AG09319 (cell line): ENCODE data around the gene TAMM41.
"Not testable (repeated sequence)": the region's sequence is repeated elsewhere in the genome, so short reads cannot be mapped to it uniquely, and the experiment has no call there.

ENCODE experiments used
- DNase-seq: peaks from one replicate; pipeline ENCODE4 v3.0.0-alpha.2; 2010; ENCODE audit warnings: low read depth; ENCODE audit errors: extremely low read depth
- TF ChIP-seq, protein P1 (sequence below): IDR thresholded peaks from 2 replicates; pipeline ENCODE4 v1.5.1; 2011; ENCODE audit warnings: low read depth, mild to moderate bottlenecking, inconsistent platforms, low read length, moderate library complexity

The TAMM41 gene

GRCh38 chr3:11784971-11785377, 61.7 kb downstream of the TAMM41 start:
- no peak for DNase-seq
- TF ChIP-seq, protein P1, sequence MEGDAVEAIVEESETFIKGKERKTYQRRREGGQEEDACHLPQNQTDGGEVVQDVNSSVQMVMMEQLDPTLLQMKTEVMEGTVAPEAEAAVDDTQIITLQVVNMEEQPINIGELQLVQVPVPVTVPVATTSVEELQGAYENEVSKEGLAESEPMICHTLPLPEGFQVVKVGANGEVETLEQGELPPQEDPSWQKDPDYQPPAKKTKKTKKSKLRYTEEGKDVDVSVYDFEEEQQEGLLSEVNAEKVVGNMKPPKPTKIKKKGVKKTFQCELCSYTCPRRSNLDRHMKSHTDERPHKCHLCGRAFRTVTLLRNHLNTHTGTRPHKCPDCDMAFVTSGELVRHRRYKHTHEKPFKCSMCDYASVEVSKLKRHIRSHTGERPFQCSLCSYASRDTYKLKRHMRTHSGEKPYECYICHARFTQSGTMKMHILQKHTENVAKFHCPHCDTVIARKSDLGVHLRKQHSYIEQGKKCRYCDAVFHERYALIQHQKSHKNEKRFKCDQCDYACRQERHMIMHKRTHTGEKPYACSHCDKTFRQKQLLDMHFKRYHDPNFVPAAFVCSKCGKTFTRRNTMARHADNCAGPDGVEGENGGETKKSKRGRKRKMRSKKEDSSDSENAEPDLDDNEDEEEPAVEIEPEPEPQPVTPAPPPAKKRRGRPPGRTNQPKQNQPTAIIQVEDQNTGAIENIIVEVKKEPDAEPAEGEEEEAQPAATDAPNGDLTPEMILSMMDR = no peak

DNA sequence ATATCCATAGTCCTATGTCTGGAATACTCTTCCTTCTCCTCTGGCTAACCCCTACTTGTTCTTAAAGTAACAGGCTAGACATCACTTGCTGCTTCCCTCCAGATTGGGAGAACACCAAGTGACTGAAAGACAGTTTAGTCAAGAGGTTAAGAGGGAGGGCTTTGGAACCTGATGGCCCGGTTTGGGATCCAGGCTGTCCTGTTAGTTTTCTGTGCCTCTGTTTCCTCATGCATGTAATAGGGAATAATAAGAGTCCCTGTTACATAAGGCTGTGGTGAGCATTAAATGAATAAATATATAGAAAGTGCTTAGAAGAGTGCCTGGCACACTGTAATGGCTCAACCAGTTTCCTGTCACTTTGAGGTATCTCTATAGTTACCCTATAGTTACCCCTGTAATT, 66.3 kb downstream of the TAMM41 start:
- DNase-seq = no peak
- TF ChIP-seq, protein P1 = no peak

DNA sequence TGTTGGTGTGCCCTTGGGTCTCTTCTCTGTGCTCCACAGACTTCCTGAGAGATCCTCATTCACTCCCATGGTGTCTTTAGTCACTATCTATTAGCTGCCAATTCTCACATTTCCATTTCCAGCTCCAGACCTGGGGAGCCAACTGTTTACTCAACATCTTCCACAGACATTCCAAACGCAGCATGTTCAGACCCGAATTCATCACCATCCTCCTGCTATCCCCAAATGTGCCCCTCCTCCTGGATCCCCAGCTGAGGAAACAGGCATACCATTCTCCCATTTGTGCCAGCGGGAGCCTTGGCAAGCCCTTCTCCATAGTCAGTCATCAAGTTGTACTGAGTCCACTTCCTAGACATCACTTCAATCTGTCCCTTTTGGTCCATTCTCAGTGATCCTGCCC, 67.1 kb downstream of the TAMM41 start:
- DNase-seq = no peak
- TF ChIP-seq, protein P1 = no peak

GRCh38 chr3:11778248-11778647, 68.4 kb downstream of the TAMM41 start:
- DNase-seq = no peak
- TF ChIP-seq, protein P1 = no peak

DNA sequence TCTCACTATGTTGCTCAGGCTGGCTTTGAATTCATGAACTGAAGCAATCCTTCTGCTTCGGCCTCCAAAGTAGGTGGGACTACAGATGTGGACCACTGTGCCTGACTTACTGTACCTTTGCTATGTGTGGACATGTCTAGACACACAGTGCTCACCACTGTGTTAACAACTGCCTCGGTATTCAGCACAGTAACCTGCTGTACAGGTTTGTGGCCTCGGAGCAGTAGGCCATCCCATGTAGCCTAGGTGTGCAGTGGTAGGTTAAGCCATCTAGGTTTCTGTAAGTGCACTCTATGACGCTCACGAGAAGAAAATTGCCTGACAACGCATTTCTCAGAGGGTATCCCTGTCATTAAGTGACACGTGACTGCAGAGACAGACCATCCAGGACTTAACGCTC, 70.3 kb downstream of the TAMM41 start:
- no peak for DNase-seq
- TF ChIP-seq, protein P1 = no peak

GRCh38 chr3:11775493-11775892, 71.2 kb downstream of the TAMM41 start:
- TF ChIP-seq, protein P1 = no peak
- no peak for DNase-seq

- TF ChIP-seq, protein P1 = peak; percentile 59
- no peak for DNase-seq
Measured at GRCh38 chr3:11774296-11774877, 72.3 kb downstream of the TAMM41 start.

- not testable (repeated sequence) for DNase-seq
Measured at GRCh38 chr3:11771931-11772330, 74.8 kb downstream of the TAMM41 start.
